K562 (cell line): ENCODE data around the gene GYPC. TPM values are rescaled to one million over a fixed set of nuclear protein-coding genes. Genes with fewer than 3 reads are reported as not detected.

Experiments used
- ATAC-seq: fragments of 200-7000 bp; cut with Tn5 transposase; 3 replicates; pipeline ENCODE4 v1.9.1; 2020; ENCODE audit warnings: moderate library complexity
- BruUV-seq: library from RNA; stranded (reverse); fragments of 400-500 nt; replicated peaks from 2 replicates; lab custom pipeline; 2021; lab: Mats Ljungman, UMichigan
- CTCF ChIA-PET: fragments of 300-600 bp; formaldehyde crosslinking; extraction: SDS; loops from one replicate; lab custom pipeline; 2021; ENCODE audit warnings: low intra/inter-chr PET ratio; lab: Yijun Ruan, JAX
- POLR2A ChIA-PET: fragments of 300-600, 350-650 bp; sonication (Branson Sonifier 250); formaldehyde crosslinking; extraction: SDS; loops from one replicate; lab custom pipeline; 2021; ENCODE audit warnings: antibody characterized with exemption, inconsistent platforms; lab: Yijun Ruan, JAX
- DNase-seq, 4 experiments: peaks; one replicate each; pipeline versions ENCODE4 v3.0.0 to v3.0.0-alpha.2; 2011 to 2018; ENCODE audit warnings: low spot score in 3 of 4, mixed read lengths in 3 of 4; ENCODE audit errors: extremely low read depth in 1 of 4
- FAIRE-seq: peaks from 2 replicates; lab custom pipeline; 2011; peaks lifted over from hg19 to GRCh38; lab: Jason Lieb, UNC
- H2AFZ ChIP-seq: 2 replicates; pipeline ENCODE4 v1.6.0; 2011; ENCODE audit warnings: low read depth, low read length, control low read depth, inconsistent platforms
- H3K27ac ChIP-seq: fragments of 200-600 bp; 3 replicates; pipeline ENCODE4 v1.8.0; 2011; ENCODE audit warnings: low read depth, mild to moderate bottlenecking, control low read depth, inconsistent platforms, low read length, moderate library complexity, mixed read lengths; ENCODE audit errors: extremely low read depth
- H3K27me3 ChIP-seq, 2 experiments: fragments of 300-600 bp in 1 of 2; 2 replicates in 1 of 2; 3 replicates in 1 of 2; pipeline versions ENCODE4 v1.6.0 to v1.8.0; 2011; ENCODE audit warnings: inconsistent platforms in 2 of 2, low read length in 2 of 2, mild to moderate bottlenecking in 1 of 2, mixed read lengths in 1 of 2, moderate library complexity in 1 of 2; ENCODE audit not compliant: control insufficient read depth in 2 of 2, insufficient read depth in 2 of 2
- H3K36me3 ChIP-seq: fragments of 300-600 bp; 3 replicates; pipeline ENCODE4 v1.8.0; 2011; ENCODE audit warnings: mild to moderate bottlenecking, low read length, inconsistent platforms; ENCODE audit not compliant: control insufficient read depth, insufficient read depth
- H3K4me1 ChIP-seq, 2 experiments: fragments of 200-600 bp in 1 of 2; replicated peaks in 1 of 2; 2 replicates in 1 of 2; 3 replicates in 1 of 2; pipeline versions ENCODE4 v1.5.1 to v1.8.0; 2011; ENCODE audit warnings: inconsistent platforms in 2 of 2, low read length in 2 of 2, mild to moderate bottlenecking in 1 of 2, mixed read lengths in 1 of 2, moderate library complexity in 1 of 2; ENCODE audit not compliant: control insufficient read depth in 2 of 2, insufficient read depth in 2 of 2
- H3K4me2 ChIP-seq: 2 replicates; pipeline ENCODE4 v1.6.1; 2011; ENCODE audit warnings: low read length, control low read depth, inconsistent platforms, mixed read lengths; ENCODE audit not compliant: insufficient read depth
- H3K4me3 ChIP-seq: fragments of 200-600 bp; sonication (generic), shearing (Covaris generic); 2 replicates; pipeline ENCODE4 v1.5.1; 2016; ENCODE audit warnings: control low read depth, inconsistent platforms
- H3K79me2 ChIP-seq: fragments of 200-600 bp; 3 replicates; pipeline ENCODE4 v1.8.0; 2011; ENCODE audit warnings: low read length, inconsistent platforms; ENCODE audit not compliant: control insufficient read depth, insufficient read depth
- H3K9ac ChIP-seq, 2 experiments: 2 replicates each; pipeline versions ENCODE4 v1.6.0 to v1.6.1; 2011; ENCODE audit warnings: low read depth in 2 of 2, low read length in 2 of 2, control low read depth in 1 of 2, inconsistent platforms in 1 of 2, mild to moderate bottlenecking in 1 of 2, mixed read lengths in 1 of 2; ENCODE audit not compliant: insufficient read depth in 1 of 2
- H3K9me1 ChIP-seq: one replicate; pipeline ENCODE4 v1.6.0; 2011; ENCODE audit warnings: inconsistent platforms, mild to moderate bottlenecking, low read length, moderate library complexity; ENCODE audit not compliant: control insufficient read depth, insufficient read depth
- H3K9me3 ChIP-seq: replicated peaks from 2 replicates; pipeline ENCODE4 v1.5.1; 2011; ENCODE audit warnings: low read depth, low read length, inconsistent platforms; ENCODE audit not compliant: control insufficient read depth, insufficient read depth
- H4K20me1 ChIP-seq: replicated peaks from 2 replicates; pipeline ENCODE4 v1.6.1; 2011; ENCODE audit warnings: low read length, inconsistent platforms, mixed read lengths; ENCODE audit not compliant: control insufficient read depth, insufficient read depth
- HMG20A ChIP-seq: fragments of 450-650 bp; formaldehyde crosslinking; conservative IDR thresholded peaks from 2 replicates; pipeline ENCODE4 v1.4.0; 2020; ENCODE audit warnings: mild to moderate bottlenecking, mixed read lengths
- PRDM10 ChIP-seq: fragments of 450-650 bp; IDR thresholded peaks from 2 replicates; pipeline ENCODE4 v1.6.1; 2018; ENCODE audit not compliant: partially characterized antibody
- WGBS: fragments of 100-300 bp; shearing (Covaris generic); methylation state at CpG from one replicate; pipeline ENCODE4 v1.1.6; 2016; ENCODE audit warnings: low coverage, mixed read lengths; ENCODE audit not compliant: insufficient coverage; ENCODE audit errors: missing lambda C conversion rate; 5-methylcytosine and 5-hydroxymethylcytosine counted together
- in situ Hi-C: fragments of 300-500 bp; cut with MboI; formaldehyde crosslinking; loops from 4 replicates; pipeline ENCODE4 v1.15.0; 2018; ENCODE audit warnings: inconsistent platforms, mixed read lengths
- intact Hi-C: fragments of 100-400 bp; cut with micrococcal nuclease; formaldehyde crosslinking; loops from 2 replicates; pipeline ENCODE4 v1.14.2; 2022
- polyA plus RNA-seq, 8 experiments: library from polyadenylated mRNA; depleted of rRNA in 4 of 8; stranded (reverse) in 5 of 8; unstranded in 3 of 8; fragments of >200 nt; fragmentation: Nextera tagmentation in 2 of 8; fragmentation: Illumina TruSeq in 1 of 8; extraction: Ambion mirVana in 2 of 8; extraction: Trizol in 1 of 8; gene quantifications; 2 replicates each; pipeline versions ENCODE4 v1.2.1 to v1.2.3, GENCODE V29; 2011 to 2014; ENCODE audit warnings: inconsistent platforms in 1 of 8, missing spikeins in 1 of 8
- total RNA-seq, 7 experiments: library from RNA; depleted of rRNA in 6 of 7; stranded (reverse); fragments of >200 nt in 6 of 7; fragmentation: Illumina TruSeq in 2 of 7; extraction: Trizol in 2 of 7; gene quantifications; 2 replicates each; pipeline versions ENCODE4 v1.2.1 to v1.2.3, GENCODE V29; 2011 to 2021; ENCODE audit warnings: low replicate concordance in 1 of 7

Gene GYPC
- total and polyA plus RNA-seq, 9 of the 15 experiments (the other 6 are each of a cell fraction or from before 2014, with no cell fraction given), result 50.6 to 282 (median 194) TPM

GRCh38 chr2:126653109-126653508 is 2.8 kb upstream of the GYPC start:
- Histone ChIP-seq H2AFZ (peak overlapping the region; percentile 76), H3K9ac (no peak overlapping the region), H3K9me1 (no peaks in the 10 kb centered on the region), H3K4me2 (no peak overlapping the region), H3K9me3 (peaks cover 10% of the 10 kb centered on the region; the same call in 1 of the 2 replicates), H3K27ac (no peak overlapping the region), H4K20me1 (0 out of 2 replicates have a peak, but pooled peaks cover under 1% of the 10 kb centered on the region), H3K79me2 (peaks cover 30% of the 10 kb centered on the region), H3K27me3 (no peaks in the 10 kb centered on the region), H3K36me3 (peaks cover 2% of the 10 kb centered on the region), H3K4me3 (no peak overlapping the region), H3K4me1 (peaks cover 32 to 55% of the 10 kb centered on the region in 2 experiments)
- no peak for ATAC-seq
- 64% methylated on average over 4 of the region's 4 CpGs for WGBS
- intact Hi-C loops, result no loop called here
- no peak for FAIRE-seq
- CTCF ChIA-PET, result no interaction called here
- peak in 2 of 4 experiments; percentile 5 to 6 for DNase-seq
- in situ Hi-C loops, result no loop called here
- TF ChIP-seq PRDM10 (peak; percentile 89), HMG20A (CRISPR knock-in tag) (no peak)
- BruUV-seq, result no TSS peak
- POLR2A ChIA-PET, result interaction anchor here (2.2 kb wide), 1 partner anchor 9 kb away, joined by 9 read pairs; no protein-coding TSS in a partner anchor
